Mesenteric fat pad (tissue), 1 donor: Measurements from ENCODE around the gene CCL3. TPM values are rescaled to one million over a fixed set of nuclear protein-coding genes. Genes with fewer than 3 reads are reported as not detected.
"Not testable (repeated sequence)": the region's sequence is repeated elsewhere in the genome, so short reads cannot be mapped to it uniquely, and the experiment has no call there.

ENCODE experiments used
- DNase-seq: peaks from one replicate; pipeline ENCODE4 v3.0.0-alpha.2; 2020; ENCODE audit warnings: low spot score
- total RNA-seq: library from RNA; stranded (reverse); fragmentation: NEBNext Ultra II Directional; extraction: Animal tissue kit (Norgen Biotek cat#: 25700); gene quantifications from one replicate; pipeline ENCODE4 v1.2.1, GENCODE V29; 2021
- donor health status: DM: yes; HTN: yes; CAD: no.

CCL3 gene
- total RNA-seq, 1 donor from 2014 or later, result 33.7 TPM

GRCh38 chr17:36117505-36118382 lies 27.8 kb upstream of the CCL3 start:
- DNase-seq, result no peak

GRCh38 chr17:36115649-36115977 lies 25.7 kb upstream of the CCL3 start:
- not testable (repeated sequence) for DNase-seq

GRCh38 chr17:36114971-36115648 lies 25.2 kb upstream of the CCL3 start:
- not testable (repeated sequence) for DNase-seq

GRCh38 chr17:36113131-36113530 lies 23.2 kb upstream of the CCL3 start:
- not testable (repeated sequence) for DNase-seq

GRCh38 chr17:36112572-36112971 lies 22.6 kb upstream of the CCL3 start:
- no peak for DNase-seq

- DNase-seq, result no peak
These were observed 21.1 kb upstream of the CCL3 start for GRCh38 chr17:36111068-36111490.

GRCh38 chr17:36108265-36108664 lies 18.3 kb upstream of the CCL3 start:
- DNase-seq, result not testable (repeated sequence)

GRCh38 chr17:36107660-36108059 lies 17.7 kb upstream of the CCL3 start:
- DNase-seq, result no peak

GRCh38 chr17:36106493-36106835 lies 16.5 kb upstream of the CCL3 start:
- DNase-seq, result no peak

GRCh38 chr17:36105781-36106492 lies 16.0 kb upstream of the CCL3 start:
- no peak for DNase-seq

- no peak for DNase-seq
These were observed 14.8 kb upstream of the CCL3 start for GRCh38 chr17:36104701-36105181.

GRCh38 chr17:36104246-36104645 lies 14.3 kb upstream of the CCL3 start:
- DNase-seq, result not testable (repeated sequence)

GRCh38 chr17:36103401-36103975 lies 13.5 kb upstream of the CCL3 start, which contains the start of gene CCL4:
TSS of gene CCL4 (plus strand) at chr17:36103827. CDS start at chr17:36103906, 79 bp downstream.
- not testable (repeated sequence) for DNase-seq

- DNase-seq, result not testable (repeated sequence)
These were observed 9.1 kb upstream of the CCL3 start for GRCh38 chr17:36099004-36099403.

- DNase-seq, result no peak
These were observed 6.0 kb upstream of the CCL3 start for GRCh38 chr17:36095992-36096391.

- DNase-seq, result no peak
These were observed 4.8 kb upstream of the CCL3 start for GRCh38 chr17:36094746-36095145.

GRCh38 chr17:36094232-36094631 lies 4.3 kb upstream of the CCL3 start:
- no peak for DNase-seq

- not testable (repeated sequence) for DNase-seq
These were observed 2.8 kb upstream of the CCL3 start for GRCh38 chr17:36092715-36093114.

GRCh38 chr17:36092230-36092629 lies 2.3 kb upstream of the CCL3 start:
- DNase-seq, result no peak

GRCh38 chr17:36089339-36089865 lies 541 bp downstream of the CCL3 start:
- DNase-seq, result no peak
